ENCODE data around the gene CAMTA1. TPM values are rescaled to one million over a fixed set of nuclear protein-coding genes. Genes with fewer than 3 reads are reported as not detected.

The CAMTA1 gene
- polyA plus RNA-seq, 1 experiment: 23.1 TPM

DNA sequence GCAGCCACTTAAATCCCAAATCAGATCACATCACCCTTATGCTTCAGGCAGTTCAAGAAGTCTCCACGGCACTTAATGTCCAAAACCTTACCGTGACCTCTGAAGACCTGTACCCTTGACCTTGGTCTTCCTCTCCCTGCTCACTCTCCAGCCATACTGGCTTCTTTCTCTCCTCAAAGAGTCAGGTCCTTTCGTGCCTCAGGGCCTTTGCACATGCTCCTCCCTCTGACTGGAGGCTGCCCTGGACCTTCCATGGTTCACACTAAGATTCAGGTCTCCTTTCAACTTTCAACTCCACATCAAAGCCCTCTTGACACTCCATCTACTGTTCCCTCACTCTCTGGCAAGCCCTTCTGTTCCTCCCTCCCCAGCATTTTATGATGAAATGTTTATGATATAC lies 695.9 kb downstream of the CAMTA1 start:
- POLR2A ChIA-PET: no interaction called here
- Histone ChIP-seq H3K27me3 (ENCODE audit: control insufficient read depth, insufficient read depth, low read length) (no peaks in the 10 kb centered on the region), H3K36me3 (ENCODE audit: control insufficient read depth, insufficient read depth, low read length) (no peaks in the 10 kb centered on the region), H3K4me3 (ENCODE audit: low read depth, low read length) (no peak overlapping the region)
- CTCF ChIA-PET: no interaction called here
- DNase-seq (ENCODE audit: low read depth): no peak
- TF ChIP-seq, protein P1, sequence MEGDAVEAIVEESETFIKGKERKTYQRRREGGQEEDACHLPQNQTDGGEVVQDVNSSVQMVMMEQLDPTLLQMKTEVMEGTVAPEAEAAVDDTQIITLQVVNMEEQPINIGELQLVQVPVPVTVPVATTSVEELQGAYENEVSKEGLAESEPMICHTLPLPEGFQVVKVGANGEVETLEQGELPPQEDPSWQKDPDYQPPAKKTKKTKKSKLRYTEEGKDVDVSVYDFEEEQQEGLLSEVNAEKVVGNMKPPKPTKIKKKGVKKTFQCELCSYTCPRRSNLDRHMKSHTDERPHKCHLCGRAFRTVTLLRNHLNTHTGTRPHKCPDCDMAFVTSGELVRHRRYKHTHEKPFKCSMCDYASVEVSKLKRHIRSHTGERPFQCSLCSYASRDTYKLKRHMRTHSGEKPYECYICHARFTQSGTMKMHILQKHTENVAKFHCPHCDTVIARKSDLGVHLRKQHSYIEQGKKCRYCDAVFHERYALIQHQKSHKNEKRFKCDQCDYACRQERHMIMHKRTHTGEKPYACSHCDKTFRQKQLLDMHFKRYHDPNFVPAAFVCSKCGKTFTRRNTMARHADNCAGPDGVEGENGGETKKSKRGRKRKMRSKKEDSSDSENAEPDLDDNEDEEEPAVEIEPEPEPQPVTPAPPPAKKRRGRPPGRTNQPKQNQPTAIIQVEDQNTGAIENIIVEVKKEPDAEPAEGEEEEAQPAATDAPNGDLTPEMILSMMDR (IDR thresholded peaks at IDR 0.05; ENCODE audit: insufficient read depth, low read depth, low read length): no peak

DNA sequence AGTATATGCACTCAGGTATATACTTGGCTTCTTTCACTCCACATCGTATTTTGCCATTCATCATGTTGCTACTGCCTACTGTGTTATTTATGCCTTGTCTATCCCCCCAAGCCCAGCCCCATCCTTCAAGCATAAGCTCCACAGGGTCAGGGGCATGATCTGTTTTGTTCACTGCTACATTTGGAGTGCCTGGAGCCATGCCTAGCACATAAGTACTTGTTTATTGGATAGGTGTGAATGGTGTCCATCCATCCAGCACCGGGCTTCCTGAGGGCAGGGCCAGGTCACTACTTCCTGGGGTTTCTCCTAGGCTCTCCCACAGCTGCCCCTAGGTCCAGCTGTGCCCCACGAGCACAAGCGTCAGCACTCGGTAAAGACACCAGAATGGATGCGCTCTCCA lies 696.8 kb downstream of the CAMTA1 start:
- no peak for DNase-seq (ENCODE audit: low read depth)
- CTCF ChIA-PET: no interaction called here

DNA sequence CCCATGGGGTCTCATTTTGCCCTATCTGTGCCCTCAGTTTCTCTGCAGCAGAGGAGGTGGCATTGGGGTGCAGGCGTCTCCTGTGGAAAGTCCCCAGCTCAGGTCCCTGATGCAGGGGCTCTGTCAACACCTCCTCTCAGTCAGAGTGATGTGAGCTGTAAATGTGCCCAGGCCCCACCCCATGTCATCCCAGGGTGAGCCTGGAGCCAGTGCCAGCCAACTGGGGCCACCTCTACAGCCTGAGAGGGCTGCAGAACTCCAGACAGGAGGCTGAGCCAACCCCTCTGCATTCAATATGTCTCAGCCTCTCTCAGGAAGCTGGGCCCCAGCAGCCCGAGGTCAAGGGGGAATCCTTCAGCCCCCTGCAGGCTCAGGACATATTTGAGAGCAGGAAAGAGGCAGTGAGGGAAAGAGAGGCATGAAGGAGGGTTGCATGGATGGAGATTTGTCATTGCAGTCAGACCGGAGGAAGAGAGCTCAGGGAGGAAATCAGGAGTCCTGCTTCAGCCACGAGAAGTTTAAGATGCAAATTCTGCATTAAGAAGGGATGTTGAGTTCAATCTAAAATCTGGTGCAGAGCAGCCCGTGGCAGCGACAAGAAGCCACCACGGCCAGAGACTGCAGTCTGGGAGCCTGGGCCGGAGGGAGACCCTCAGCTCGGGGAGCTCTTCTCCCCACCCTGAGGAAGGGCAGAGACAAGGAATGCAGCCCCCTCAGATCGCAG lies 697.7 kb downstream of the CAMTA1 start:
- no peaks in the 10 kb centered on the region for H3K36me3 ChIP-seq (ENCODE audit: control insufficient read depth, insufficient read depth, low read length)
- TF ChIP-seq, protein P1 (IDR thresholded peaks at IDR 0.05; ENCODE audit: insufficient read depth, low read depth, low read length): no peak
- no peak overlapping the region for H3K4me3 ChIP-seq (ENCODE audit: low read depth, low read length)
- no peaks in the 10 kb centered on the region for H3K27me3 ChIP-seq (ENCODE audit: control insufficient read depth, insufficient read depth, low read length)
- no peak for DNase-seq (ENCODE audit: low read depth)
- ChIA-PET CTCF (interaction anchor here (0.8 kb wide), 1 partner anchor 27 kb away, joined by 3 read pairs; no protein-coding TSS in a partner anchor), POLR2A (no interaction called here)

More for the DNA sequence above, 696.8 kb downstream of the CAMTA1 start:
- Histone ChIP-seq H3K4me3 (ENCODE audit: low read depth, low read length) (no peak overlapping the region), H3K36me3 (ENCODE audit: control insufficient read depth, insufficient read depth, low read length) (no peaks in the 10 kb centered on the region), H3K27me3 (ENCODE audit: control insufficient read depth, insufficient read depth, low read length) (no peaks in the 10 kb centered on the region)
- POLR2A ChIA-PET: no interaction called here
- TF ChIP-seq, protein P1 (IDR thresholded peaks at IDR 0.05; ENCODE audit: insufficient read depth, low read depth, low read length): no peak

DNA sequence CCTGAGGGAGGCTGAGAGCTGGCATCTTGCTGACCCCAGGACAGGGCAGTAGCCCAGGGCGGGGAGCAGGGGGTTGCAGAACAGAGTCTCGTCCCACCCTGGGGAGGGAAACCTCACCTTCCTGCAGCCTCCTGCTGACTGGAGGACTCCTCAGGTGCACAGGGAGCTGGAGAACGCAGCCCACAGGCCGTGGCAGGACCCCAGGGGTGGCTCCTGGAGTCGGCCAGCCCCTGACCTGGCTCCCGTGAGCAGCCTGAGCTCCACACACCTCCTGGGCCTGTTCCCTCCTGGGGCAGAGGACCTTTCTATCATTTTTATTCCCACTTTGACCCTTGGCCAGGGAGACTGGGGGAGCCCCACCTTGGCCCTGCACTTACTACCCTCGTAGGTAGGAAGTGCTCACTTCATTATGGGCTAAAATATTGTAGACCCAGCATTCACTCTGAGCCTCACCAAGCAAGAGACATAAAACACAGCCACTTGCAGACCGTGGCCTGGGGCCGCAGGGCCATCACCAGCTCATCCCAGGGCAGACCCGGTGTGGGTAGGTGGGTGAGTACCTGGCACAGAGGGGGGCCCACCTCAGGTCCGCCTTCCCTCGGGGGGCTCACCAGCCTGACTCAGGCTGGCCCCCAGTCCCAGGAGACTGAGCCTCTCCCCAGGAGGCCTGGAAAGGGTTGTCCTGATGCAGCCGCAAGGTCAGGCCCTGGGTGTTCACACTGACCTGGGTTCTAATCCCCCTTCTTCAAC lies 698.6 kb downstream of the CAMTA1 start:
- Histone ChIP-seq H3K4me3 (ENCODE audit: low read depth, low read length) (no peak overlapping the region), H3K36me3 (ENCODE audit: control insufficient read depth, insufficient read depth, low read length) (no peaks in the 10 kb centered on the region), H3K27me3 (ENCODE audit: control insufficient read depth, insufficient read depth, low read length) (no peaks in the 10 kb centered on the region)
- ChIA-PET CTCF (no interaction called here), POLR2A (no interaction called here)
- TF ChIP-seq, protein P1 (IDR thresholded peaks at IDR 0.05; ENCODE audit: insufficient read depth, low read depth, low read length): no peak
- no peak for DNase-seq (ENCODE audit: low read depth)

DNA sequence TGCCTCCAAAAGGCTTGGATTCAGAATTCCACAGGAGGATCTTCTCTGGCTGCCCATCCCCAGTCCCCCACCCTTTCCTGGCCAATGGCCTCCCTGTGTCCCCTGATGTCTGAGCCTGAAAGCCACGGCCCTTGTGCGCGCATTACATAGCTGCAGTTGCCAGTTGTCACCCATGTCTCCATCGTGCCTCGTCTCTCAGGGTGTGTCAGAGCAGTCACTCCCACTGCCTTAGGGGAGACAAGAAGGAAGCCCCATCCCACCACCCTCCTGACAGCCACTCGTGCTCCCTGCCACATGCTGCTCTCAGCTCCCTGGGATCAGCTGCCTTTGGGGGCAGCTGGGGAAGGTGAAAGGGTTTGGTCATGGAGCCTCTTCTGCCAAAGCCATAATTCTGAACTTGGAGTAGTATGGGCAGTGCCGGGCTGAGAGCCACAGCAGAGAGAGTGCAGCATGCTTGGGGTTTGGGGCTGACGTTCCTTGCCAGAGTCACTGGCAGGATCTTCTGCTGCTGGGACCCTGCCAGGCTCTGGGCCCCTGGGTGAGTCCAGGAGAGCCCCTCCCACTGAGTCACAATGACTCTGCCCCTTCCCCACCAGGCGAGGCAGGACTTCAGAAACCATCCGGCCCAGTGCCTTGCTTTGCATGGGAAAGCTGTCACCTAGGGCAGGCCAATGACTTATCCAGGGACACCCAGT lies 700.0 kb downstream of the CAMTA1 start:
- ChIA-PET POLR2A (no interaction called here), CTCF (interaction anchor here (0.6 kb wide), 1 partner anchor 539 kb away, joined by 3 read pairs; no protein-coding TSS in a partner anchor)
- H3K36me3 ChIP-seq (ENCODE audit: control insufficient read depth, insufficient read depth, low read length): no peaks in the 10 kb centered on the region
- no peak for DNase-seq (ENCODE audit: low read depth)
- TF ChIP-seq, protein P1 (IDR thresholded peaks at IDR 0.05; ENCODE audit: insufficient read depth, low read depth, low read length): no peak
- no peaks in the 10 kb centered on the region for H3K27me3 ChIP-seq (ENCODE audit: control insufficient read depth, insufficient read depth, low read length)
- no peak overlapping the region for H3K4me3 ChIP-seq (ENCODE audit: low read depth, low read length)
